Body of pancreas (tissue), 4 donors: ENCODE measurements around the gene UBR3. TPM values are rescaled to one million over a fixed set of nuclear protein-coding genes. Genes with fewer than 3 reads are reported as not detected.

Source experiments
- ATAC-seq: fragments of 150-250 bp; one replicate; pipeline ENCODE4 v1.9.1; 2016
- DNase-seq, 4 donors: peaks; one replicate each; pipeline ENCODE4 v3.0.0-alpha.2; 2019
- H3K27ac ChIP-seq, 4 donors: fragments of 200-600 bp; sonication (generic); 1 replicate in 3 of 4; 2 replicates in 1 of 4; pipeline versions ENCODE4 v1.5.1 to v1.6.1; 2016 to 2019; ENCODE audit warnings: mild to moderate bottlenecking in 1 of 4, mixed read lengths in 1 of 4, moderate library complexity in 1 of 4
- H3K27me3 ChIP-seq, 2 donors: fragments of 200-600 bp; sonication (generic); one replicate each; pipeline ENCODE4 v1.6.0; 2016; ENCODE audit warnings: mild to moderate bottlenecking in 1 of 2
- H3K36me3 ChIP-seq, 2 donors: fragments of 200-600 bp; sonication (generic); replicated peaks in 1 of 2; 2 replicates each; pipeline ENCODE4 v1.5.1; 2016; ENCODE audit warnings: low read depth in 2 of 2; ENCODE audit not compliant: insufficient read depth in 1 of 2
- H3K4me1 ChIP-seq: fragments of 200-600 bp; sonication (generic); one replicate; pipeline ENCODE4 v1.6.0; 2016
- H3K4me3 ChIP-seq, 2 donors: fragments of 200-600 bp; sonication (generic); 1 replicate in 1 of 2; 2 replicates in 1 of 2; pipeline ENCODE4 v1.5.1; 2016 to 2019
- H3K9me3 ChIP-seq, 3 donors: fragments of 200-600 bp; sonication (generic); 1 replicate in 2 of 3; 2 replicates in 1 of 3; pipeline ENCODE4 v1.5.1; 2016
- CTCF ChIP-seq, 7 experiments: fragments of 450-650 bp in 4 of 7; fragments of 200-600 bp in 3 of 7; sonication (generic) in 3 of 7; IDR thresholded peaks; one replicate each; pipeline ENCODE4 v1.5.1; 2016 to 2019; ENCODE audit warnings: antibody characterized with exemption in 7 of 7
- POLR2A ChIP-seq, 3 donors: fragments of 450-650 bp; IDR thresholded peaks; one replicate each; pipeline ENCODE4 v1.6.1; 2016; ENCODE audit warnings: antibody characterized with exemption in 3 of 3, mild to moderate bottlenecking in 2 of 3
- WGBS, 2 donors: methylation state at CpG; one replicate each; pipeline ENCODE4 v1.1.5; 2017; 5-methylcytosine and 5-hydroxymethylcytosine counted together
- intact Hi-C: fragments of 100-400 bp; cut with DNase I; formaldehyde crosslinking; loops from one replicate; pipeline ENCODE4 v1.15.1; 2023
- total RNA-seq, 2 donors: library from RNA; depleted of rRNA; stranded (reverse); fragments of >200 nt; gene quantifications; one replicate each; pipeline ENCODE4 v1.1.0, GENCODE V29; 2016

Gene UBR3
- total RNA-seq, 2 donors from 2014 or later, result 30.1 to 52.1 TPM

- 76 to 80% methylated on average over 4 of the region's 4 CpGs for WGBS, 2 donors
- no peak for DNase-seq
- no peaks in the 10 kb centered on the region for H3K36me3 ChIP-seq
- H3K4me3 ChIP-seq, result no peak overlapping the region
- no peak overlapping the region for H3K27ac ChIP-seq
- intact Hi-C loops, result no loop called here
- no peaks in the 10 kb centered on the region for H3K4me1 ChIP-seq
- no peak for TF ChIP-seq POLR2A (IDR thresholded peaks at IDR 0.05)
- TF ChIP-seq CTCF (IDR thresholded peaks at IDR 0.05), result no peak
- H3K9me3 ChIP-seq, result no peaks in the 10 kb centered on the region
- no peak for ATAC-seq
- H3K27me3 ChIP-seq, result no peaks in the 10 kb centered on the region
Observed at GRCh38 chr2:170092436-170093060, 265.3 kb downstream of the UBR3 start.

GRCh38 chr2:170095380-170095779, 268.1 kb downstream of the UBR3 start:
- no peak for TF ChIP-seq POLR2A (IDR thresholded peaks at IDR 0.05)
- TF ChIP-seq CTCF (IDR thresholded peaks at IDR 0.05), result no peak
- no peak for DNase-seq
- Histone ChIP-seq H3K27me3 (no peaks in the 10 kb centered on the region), H3K4me3 (no peak overlapping the region), H3K36me3 (no peaks in the 10 kb centered on the region), H3K4me1 (no peaks in the 10 kb centered on the region), H3K27ac (no peak overlapping the region), H3K9me3 (no peaks in the 10 kb centered on the region)
- ATAC-seq, result no peak
- intact Hi-C loops, result no loop called here

GRCh38 chr2:170098626-170099312, 271.5 kb downstream of the UBR3 start:
- H3K36me3 ChIP-seq, result no peaks in the 10 kb centered on the region
- TF ChIP-seq POLR2A (IDR thresholded peaks at IDR 0.05) (no peak), CTCF (IDR thresholded peaks at IDR 0.05) (no peak)
- no peaks in the 10 kb centered on the region for H3K4me1 ChIP-seq
- ATAC-seq (no peak), DNase-seq (no peak)
- no peak overlapping the region for H3K4me3 ChIP-seq
- WGBS, 2 donors, result 68 to 69% methylated on average over 4 of the region's 4 CpGs
- intact Hi-C loops, result no loop called here
- no peaks in the 10 kb centered on the region for H3K9me3 ChIP-seq
- H3K27me3 ChIP-seq, result no peaks in the 10 kb centered on the region
- no peak overlapping the region for H3K27ac ChIP-seq

GRCh38 chr2:170101789-170102188, 274.5 kb downstream of the UBR3 start:
- Histone ChIP-seq H3K4me3 (no peak overlapping the region), H3K36me3 (no peaks in the 10 kb centered on the region), H3K27ac (no peak overlapping the region), H3K9me3 (no peaks in the 10 kb centered on the region), H3K27me3 (no peaks in the 10 kb centered on the region), H3K4me1 (no peaks in the 10 kb centered on the region)
- ATAC-seq (no peak), DNase-seq (no peak)
- intact Hi-C loops, result no loop called here
- WGBS, 2 donors, result 69 to 76% methylated on average over 3 of the region's 3 CpGs
- TF ChIP-seq CTCF (IDR thresholded peaks at IDR 0.05) (no peak), POLR2A (IDR thresholded peaks at IDR 0.05) (no peak)
